Parathyroid adenoma (tissue), 2 donors: ENCODE data around the gene IRS4.

Experiments used
- H2AFZ ChIP-seq: fragments of 300-600 bp; sonication (generic); one replicate; pipeline ENCODE4 v1.7.0; 2017; ENCODE audit warnings: antibody characterized with exemption, mild to moderate bottlenecking
- H3K27ac ChIP-seq: fragments of 300-600 bp; sonication (generic); one replicate; pipeline ENCODE4 v1.7.0; 2017
- H3K27me3 ChIP-seq: fragments of 300-600 bp; sonication (generic); one replicate; pipeline ENCODE4 v1.7.0; 2017; ENCODE audit warnings: low read length; ENCODE audit not compliant: control insufficient read depth, insufficient read depth
- H3K36me3 ChIP-seq: fragments of 300-600 bp; sonication (generic); one replicate; pipeline ENCODE4 v1.7.0; 2017; ENCODE audit warnings: low read length; ENCODE audit not compliant: control insufficient read depth, insufficient read depth
- H3K4me1 ChIP-seq: fragments of 300-600 bp; sonication (generic); one replicate; pipeline ENCODE4 v1.7.0; 2017; ENCODE audit warnings: control low read depth
- H3K4me2 ChIP-seq: fragments of 300-600 bp; sonication (generic); one replicate; pipeline ENCODE4 v1.7.0; 2017; ENCODE audit warnings: low read length
- H3K4me3 ChIP-seq: fragments of 300-600 bp; sonication (generic); one replicate; pipeline ENCODE4 v1.7.0; 2017; ENCODE audit warnings: low read depth, low read length
- H3K79me2 ChIP-seq: fragments of 300-600 bp; sonication (generic); one replicate; pipeline ENCODE4 v1.7.0; 2017; ENCODE audit warnings: control low read depth
- H3K9ac ChIP-seq: fragments of 300-600 bp; sonication (generic); one replicate; pipeline ENCODE4 v1.7.0; 2017; ENCODE audit warnings: mild to moderate bottlenecking
- H3K9me3 ChIP-seq: fragments of 300-600 bp; sonication (generic); one replicate; pipeline ENCODE4 v1.7.0; 2017; ENCODE audit warnings: low read length; ENCODE audit not compliant: control insufficient read depth
- CTCF ChIP-seq: fragments of 300-600 bp; sonication (generic); IDR thresholded peaks from one replicate; pipeline ENCODE4 v1.7.0; 2017; ENCODE audit warnings: antibody characterized with exemption, mild to moderate bottlenecking
- donor health status: primary hyperparathyroidism.

IRS4 gene

GRCh38 chrX:108737754-108738153, 1.4 kb upstream of the IRS4 start:
- TF ChIP-seq CTCF, result no peak

GRCh38 chrX:108735679-108736508, 469 bp downstream of the IRS4 start:
- H3K4me1 ChIP-seq, result no peaks in the 10 kb centered on the region
- H3K36me3 ChIP-seq, result no peaks in the 10 kb centered on the region
- no peak overlapping the region for H3K27ac ChIP-seq
- TF ChIP-seq CTCF, result no peak
- peak overlapping the region; percentile 65 for H3K4me2 ChIP-seq
- H2AFZ ChIP-seq, result peak overlapping the region; percentile 85
- H3K27me3 ChIP-seq, result no peaks in the 10 kb centered on the region
- no peak overlapping the region for H3K9ac ChIP-seq
- H3K9me3 ChIP-seq, result no peaks in the 10 kb centered on the region
- H3K4me3 ChIP-seq, result peak overlapping the region; percentile 37
- H3K79me2 ChIP-seq, result no peaks in the 10 kb centered on the region

More at GRCh38 chrX:108737754-108738153, 1.4 kb upstream of the IRS4 start:
- peak overlapping the region; percentile 85 for H2AFZ ChIP-seq
- H3K27ac ChIP-seq, result no peak overlapping the region
- no peaks in the 10 kb centered on the region for H3K27me3 ChIP-seq
- no peaks in the 10 kb centered on the region for H3K36me3 ChIP-seq
- H3K9me3 ChIP-seq, result no peaks in the 10 kb centered on the region
- no peak overlapping the region for H3K4me2 ChIP-seq
- H3K9ac ChIP-seq, result no peak overlapping the region
- H3K79me2 ChIP-seq, result no peaks in the 10 kb centered on the region
- H3K4me1 ChIP-seq, result no peaks in the 10 kb centered on the region
- H3K4me3 ChIP-seq, result no peak overlapping the region

DNA sequence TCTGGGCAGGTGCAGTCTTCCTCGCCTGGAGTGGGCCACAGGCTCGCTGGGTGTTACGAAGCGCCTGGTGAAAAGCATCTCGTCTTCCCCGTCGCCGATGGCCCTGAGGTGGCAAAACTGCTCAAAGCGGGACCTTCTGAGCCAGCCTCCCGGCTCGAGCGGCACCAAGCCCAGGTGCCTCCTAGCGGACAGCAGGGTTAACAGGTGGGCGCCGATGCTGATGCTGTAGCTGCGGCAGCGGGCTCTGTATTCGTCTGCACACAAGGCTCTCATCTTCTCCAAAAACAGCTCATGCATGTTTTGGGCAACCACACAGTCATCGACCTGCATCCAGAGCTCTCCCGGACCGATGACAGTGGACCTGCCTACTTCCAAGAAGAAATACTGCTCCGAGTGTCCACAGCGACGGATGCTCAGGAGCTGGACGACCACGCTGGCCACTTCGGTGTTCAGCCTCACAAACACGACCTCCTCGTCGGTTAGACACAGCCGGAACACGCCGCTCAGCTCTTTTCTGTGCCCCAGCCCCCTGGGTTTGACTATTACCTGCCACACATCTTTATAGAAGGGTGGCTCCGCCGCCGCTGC, 1.2 kb downstream of the IRS4 start:
- no peaks in the 10 kb centered on the region for H3K36me3 ChIP-seq
- H3K27ac ChIP-seq, result no peak overlapping the region
- no peaks in the 10 kb centered on the region for H3K9me3 ChIP-seq
- TF ChIP-seq CTCF, result no peak
- no peak overlapping the region for H2AFZ ChIP-seq
- no peak overlapping the region for H3K4me3 ChIP-seq
- H3K79me2 ChIP-seq, result no peaks in the 10 kb centered on the region
- no peak overlapping the region for H3K9ac ChIP-seq
- H3K4me1 ChIP-seq, result no peaks in the 10 kb centered on the region
- peak overlapping the region; percentile 65 for H3K4me2 ChIP-seq
- H3K27me3 ChIP-seq, result no peaks in the 10 kb centered on the region

GRCh38 chrX:108734426-108734825, 1.9 kb downstream of the IRS4 start:
- no peaks in the 10 kb centered on the region for H3K79me2 ChIP-seq
- H3K4me1 ChIP-seq, result no peaks in the 10 kb centered on the region
- no peak overlapping the region for H3K27ac ChIP-seq
- no peak overlapping the region for H2AFZ ChIP-seq
- TF ChIP-seq CTCF, result no peak
- no peaks in the 10 kb centered on the region for H3K36me3 ChIP-seq
- H3K9me3 ChIP-seq, result no peaks in the 10 kb centered on the region
- H3K27me3 ChIP-seq, result no peaks in the 10 kb centered on the region
- no peak overlapping the region for H3K9ac ChIP-seq
- no peak overlapping the region for H3K4me3 ChIP-seq
- H3K4me2 ChIP-seq, result no peak overlapping the region
